GM12801 (cell line): ENCODE measurements around the gene PDE6A.

Source experiments
- CTCF ChIP-seq: IDR thresholded peaks from one replicate; pipeline ENCODE4 v1.5.1; 2011; ENCODE audit warnings: control low read depth; ENCODE audit not compliant: insufficient read length; ENCODE audit errors: extremely low read depth

Gene PDE6A

GRCh38 chr5:149944666-149945065, at the start of gene PDE6A:
TSS of gene PDE6A (minus strand) at chr5:149944793. CDS start at chr5:149944673, 120 bp downstream.
- no peak for TF ChIP-seq CTCF

GRCh38 chr5:149993471-149993870, 48.9 kb upstream of the PDE6A start:
- TF ChIP-seq CTCF, result no peak

GRCh38 chr5:149990518-149991376, 46.2 kb upstream of the PDE6A start:
- TF ChIP-seq CTCF, result peak; percentile 75

GRCh38 chr5:149988126-149988525, 43.5 kb upstream of the PDE6A start:
- no peak for TF ChIP-seq CTCF

- TF ChIP-seq CTCF, result no peak
These were observed 37.9 kb upstream of the PDE6A start for GRCh38 chr5:149982505-149982904.

- TF ChIP-seq CTCF, result no peak
These were observed 36.6 kb upstream of the PDE6A start for GRCh38 chr5:149981206-149981605.

GRCh38 chr5:149979896-149980295, 35.3 kb upstream of the PDE6A start:
- TF ChIP-seq CTCF, result no peak
